ENCODE data around the gene ERAP2. TPM values are rescaled to one million over a fixed set of nuclear protein-coding genes. Genes with fewer than 3 reads are reported as not detected.

Gene ERAP2
- total RNA-seq, 3 donors from 2014 or later, result 16.1 to 44.8 (median 19.5) TPM

GRCh38 chr5:96885518-96886338 is 9.4 kb downstream of the ERAP2 start:
- TF ChIP-seq CTCF (IDR thresholded peaks at IDR 0.05), result no peak
- intact Hi-C loops (cut with DNase I, micrococcal nuclease), result no loop called here
- Histone ChIP-seq H3K4me3 (no peak overlapping the region), H3K36me3 (ENCODE audit: low read depth) (no peaks in the 10 kb centered on the region), H3K9me3 (no peaks in the 10 kb centered on the region), H3K4me1 (ENCODE audit: low read depth) (no peaks in the 10 kb centered on the region)
- ATAC-seq (peak; percentile 67), DNase-seq (no peak)

- ATAC-seq (no peak), DNase-seq (no peak)
- no peak for TF ChIP-seq CTCF (IDR thresholded peaks at IDR 0.05)
- Histone ChIP-seq H3K36me3 (ENCODE audit: low read depth) (no peaks in the 10 kb centered on the region), H3K4me3 (no peak overlapping the region), H3K4me1 (ENCODE audit: low read depth) (no peaks in the 10 kb centered on the region), H3K9me3 (no peaks in the 10 kb centered on the region)
- intact Hi-C loops (cut with DNase I, micrococcal nuclease), result no loop called here
Observed at GRCh38 chr5:96893342-96893741, 17.0 kb downstream of the ERAP2 start.

GRCh38 chr5:96896276-96896675 is 20.0 kb downstream of the ERAP2 start:
- H3K4me1 ChIP-seq (ENCODE audit: low read depth), result no peaks in the 10 kb centered on the region
- H3K9me3 ChIP-seq, result no peaks in the 10 kb centered on the region
- no peak for TF ChIP-seq CTCF (IDR thresholded peaks at IDR 0.05)
- ATAC-seq, result peak; percentile 46
- H3K36me3 ChIP-seq (ENCODE audit: low read depth), result no peaks in the 10 kb centered on the region
- no peak for DNase-seq
- intact Hi-C loops (cut with DNase I, micrococcal nuclease), result no loop called here
- no peak overlapping the region for H3K4me3 ChIP-seq

- H3K36me3 ChIP-seq (ENCODE audit: low read depth), result no peaks in the 10 kb centered on the region
- no peak for DNase-seq
- TF ChIP-seq CTCF (IDR thresholded peaks at IDR 0.05), result no peak
- intact Hi-C loops (cut with DNase I, micrococcal nuclease), result no loop called here
- no peak overlapping the region for H3K4me3 ChIP-seq
- peak; percentile 71 for ATAC-seq
- H3K4me1 ChIP-seq (ENCODE audit: low read depth), result no peaks in the 10 kb centered on the region
- no peaks in the 10 kb centered on the region for H3K9me3 ChIP-seq
Observed at GRCh38 chr5:96896806-96897205, 20.5 kb downstream of the ERAP2 start.

DNA sequence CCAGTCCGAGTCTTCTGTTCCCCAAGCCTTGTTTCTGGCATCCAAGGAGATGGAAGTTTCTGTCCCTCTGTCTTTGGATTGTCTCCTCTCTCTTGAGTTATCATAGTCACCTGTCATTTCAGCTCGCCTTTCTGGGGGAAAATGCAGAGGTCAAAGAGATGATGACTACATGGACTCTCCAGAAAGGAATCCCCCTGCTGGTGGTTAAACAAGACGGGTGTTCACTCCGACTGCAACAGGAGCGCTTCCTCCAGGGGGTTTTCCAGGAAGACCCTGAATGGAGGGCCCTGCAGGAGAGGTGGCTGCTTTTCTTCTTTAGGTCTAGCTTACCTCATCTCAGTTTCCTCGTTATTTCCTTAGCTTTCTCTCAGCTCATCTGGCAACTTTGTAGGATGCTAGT is 25.1 kb downstream of the ERAP2 start:
- ATAC-seq, result no peak
- TF ChIP-seq CTCF (IDR thresholded peaks at IDR 0.05), result no peak
- Histone ChIP-seq H3K9me3 (no peaks in the 10 kb centered on the region), H3K4me1 (ENCODE audit: low read depth) (no peaks in the 10 kb centered on the region), H3K4me3 (no peak overlapping the region), H3K36me3 (ENCODE audit: low read depth) (no peaks in the 10 kb centered on the region)
- intact Hi-C loops (cut with DNase I, micrococcal nuclease), result no loop called here
- no peak for DNase-seq

All from mucosa of descending colon (tissue), 3 donors.